GM03348 (cell line): ENCODE measurements around the gene SLC25A27.

Experiments used
- DNase-seq: peaks from one replicate; pipeline ENCODE4 v3.0.0; 2012; ENCODE audit warnings: low spot score

The SLC25A27 gene

GRCh38 chr6:46719099-46719498 is 66.3 kb downstream of the SLC25A27 start:
- peak; percentile 4 for DNase-seq

GRCh38 chr6:46720401-46720800 is 67.6 kb downstream of the SLC25A27 start:
- no peak for DNase-seq
